Activated CD4-positive, alpha-beta memory T cell treated with anti-CD3 and anti-CD28 coated beads, Interleukin-2, amount 10 ng/mL, durations not matched to agents 7 days and 5 days (primary cell): ENCODE results near the gene CASR. TPM values are rescaled to one million over a fixed set of nuclear protein-coding genes. Genes with fewer than 3 reads are reported as not detected.
A peak's percentile ranks its signal among the peaks of the same experiment; 100 is the strongest.

ENCODE experiments used
- CTCF ChIA-PET: fragments of 350-600 bp; sonication (Branson Sonifier 250); formaldehyde crosslinking; loops from one replicate; lab custom pipeline; 2021; ENCODE audit warnings: antibody characterized with exemption, inconsistent platforms; lab: Charles Lee
- POLR2A ChIA-PET: fragments of 350-600 bp; sonication (Branson Sonifier 250); formaldehyde crosslinking; loops from one replicate; lab custom pipeline; 2021; ENCODE audit warnings: antibody characterized with exemption; lab: Charles Lee
- DNase-seq: peaks from one replicate; pipeline ENCODE4 v3.0.0-alpha.2; 2020
- H3K27ac Mint-ChIP-seq: one replicate; pipeline ENCODE4 v1.8.0; 2021; ENCODE audit warnings: mild to moderate bottlenecking, mixed read lengths
- H3K27me3 Mint-ChIP-seq: one replicate; pipeline ENCODE4 v1.8.0; 2021; ENCODE audit warnings: mixed read lengths
- H3K36me3 Mint-ChIP-seq: one replicate; pipeline ENCODE4 v1.8.0; 2021; ENCODE audit warnings: low read depth, mixed read lengths
- H3K4me1 Mint-ChIP-seq: one replicate; pipeline ENCODE4 v1.8.0; 2021; ENCODE audit warnings: mixed read lengths
- H3K4me3 Mint-ChIP-seq: one replicate; pipeline ENCODE4 v1.8.0; 2021; ENCODE audit warnings: mild to moderate bottlenecking, mixed read lengths
- H3K9me3 Mint-ChIP-seq: one replicate; pipeline ENCODE4 v1.8.0; 2021; ENCODE audit warnings: mixed read lengths
- total RNA-seq, 2 experiments: library from RNA; stranded (reverse); gene quantifications; one replicate each; pipeline ENCODE4 v1.2.3, GENCODE V29; 2021

The CASR gene
- total RNA-seq, 2 experiments from 2014 or later, result 0.10 to 0.15 TPM

DNA sequence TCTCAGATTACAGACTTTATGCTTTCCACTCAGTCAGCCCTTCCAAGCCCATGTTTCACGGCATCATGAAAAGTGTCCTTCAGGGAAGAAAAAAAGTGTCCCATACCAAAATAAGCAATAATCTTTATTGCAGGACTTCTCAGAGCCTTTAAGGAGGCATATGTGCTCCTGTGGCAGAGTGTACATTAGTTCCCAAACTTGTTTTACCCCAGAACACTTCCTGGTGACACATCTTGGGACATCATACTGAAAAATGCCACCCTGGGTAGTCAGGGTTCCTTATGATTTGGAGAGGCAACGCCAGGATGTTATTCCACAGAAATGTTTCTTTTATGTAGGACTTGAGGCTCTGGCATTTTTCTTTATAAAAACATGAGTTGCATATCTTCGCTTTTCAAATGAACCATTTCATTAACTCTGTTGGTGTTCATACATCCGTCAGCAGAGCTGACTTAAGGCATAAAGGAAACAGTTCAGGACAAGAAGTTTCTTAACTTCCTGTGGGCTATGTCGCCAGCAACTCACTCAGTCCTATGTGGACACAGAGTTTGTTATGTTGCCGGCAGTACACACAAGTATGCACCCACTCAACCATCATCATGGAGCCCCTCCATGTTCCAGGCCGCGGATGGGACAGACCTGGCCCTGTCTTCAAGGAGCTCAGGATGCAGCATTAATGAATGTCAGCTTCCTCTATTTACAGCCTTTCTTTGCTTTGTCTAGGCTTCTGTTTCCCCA lies 63.8 kb downstream of the CASR start:
- peaks cover 25% of the 10 kb centered on the region for H3K4me1 Mint-ChIP-seq
- H3K36me3 Mint-ChIP-seq, result peaks cover 4% of the 10 kb centered on the region
- H3K27me3 Mint-ChIP-seq, result peaks cover 15% of the 10 kb centered on the region
- no peak overlapping the region for H3K4me3 Mint-ChIP-seq
- POLR2A ChIA-PET, result no interaction called here
- no peaks in the 10 kb centered on the region for H3K9me3 Mint-ChIP-seq
- DNase-seq, result no peak
- CTCF ChIA-PET, result interaction anchor here (1.2 to 1.7 kb wide), 4 partner anchors 8 to 146 kb away, joined by 3 to 11 read pairs (median 5); no protein-coding TSS in a partner anchor
- no peak overlapping the region for H3K27ac Mint-ChIP-seq

DNA sequence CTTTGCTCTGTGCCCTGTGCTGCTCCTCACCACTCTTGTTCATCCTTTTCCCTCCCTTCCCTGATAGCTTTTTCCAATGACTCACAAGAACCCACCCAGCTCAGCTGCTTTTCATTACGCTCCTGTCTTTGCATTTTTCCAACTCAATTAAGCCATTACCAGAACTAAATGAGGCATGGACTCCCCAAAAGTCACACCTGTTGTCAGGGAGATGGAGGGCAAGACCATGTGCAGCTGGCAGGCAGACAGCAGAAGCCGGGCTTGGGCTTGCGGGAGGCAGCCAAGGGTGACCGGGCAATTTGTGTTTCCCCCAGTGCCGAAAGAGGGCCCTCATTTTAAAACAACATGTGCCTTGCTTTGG lies 64.3 kb downstream of the CASR start:
- DNase-seq, result no peak
- CTCF ChIA-PET, result interaction anchor here (1.4 kb wide), 1 partner anchor 144 kb away, joined by 3 read pairs; no protein-coding TSS in a partner anchor

DNA sequence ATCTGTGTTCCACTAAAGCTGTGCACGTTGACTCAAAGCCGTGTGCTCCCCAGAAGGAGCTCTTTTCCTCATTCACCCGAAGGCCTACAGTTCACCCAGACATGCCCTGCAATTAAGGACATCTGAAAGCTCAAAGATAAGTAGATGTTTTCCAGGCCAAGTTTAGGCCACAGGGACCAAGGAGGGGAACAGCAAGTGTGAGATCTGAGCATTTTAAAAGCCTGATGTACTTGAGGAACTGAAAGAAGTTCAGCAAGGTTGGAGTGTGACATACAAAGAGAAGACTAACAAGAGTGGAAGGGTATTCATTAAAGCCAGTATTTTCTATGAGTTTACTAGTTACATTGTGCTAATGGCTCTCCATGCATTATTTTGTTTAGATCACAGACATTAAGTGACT lies 68.0 kb downstream of the CASR start:
- Mint-ChIP-seq H3K27ac (no peak overlapping the region), H3K9me3 (no peaks in the 10 kb centered on the region), H3K27me3 (no peaks in the 10 kb centered on the region), H3K36me3 (no peaks in the 10 kb centered on the region), H3K4me3 (no peak overlapping the region), H3K4me1 (peaks cover 27% of the 10 kb centered on the region)
- ChIA-PET CTCF (interaction anchor here (1.1 kb wide), 1 partner anchor 146 kb away, joined by 3 read pairs; no protein-coding TSS in a partner anchor), POLR2A (interaction anchor here (1.3 kb wide), 1 partner anchor 149 kb away, joined by 4 read pairs; no protein-coding TSS in a partner anchor)
- DNase-seq, result no peak

More for the DNA sequence above, 64.3 kb downstream of the CASR start:
- peaks cover 25% of the 10 kb centered on the region for H3K4me1 Mint-ChIP-seq
- H3K9me3 Mint-ChIP-seq, result no peaks in the 10 kb centered on the region
- H3K27ac Mint-ChIP-seq, result no peak overlapping the region
- H3K4me3 Mint-ChIP-seq, result no peak overlapping the region
- H3K27me3 Mint-ChIP-seq, result peaks cover 9% of the 10 kb centered on the region
- POLR2A ChIA-PET, result no interaction called here
- peaks cover under 1% of the 10 kb centered on the region for H3K36me3 Mint-ChIP-seq

DNA sequence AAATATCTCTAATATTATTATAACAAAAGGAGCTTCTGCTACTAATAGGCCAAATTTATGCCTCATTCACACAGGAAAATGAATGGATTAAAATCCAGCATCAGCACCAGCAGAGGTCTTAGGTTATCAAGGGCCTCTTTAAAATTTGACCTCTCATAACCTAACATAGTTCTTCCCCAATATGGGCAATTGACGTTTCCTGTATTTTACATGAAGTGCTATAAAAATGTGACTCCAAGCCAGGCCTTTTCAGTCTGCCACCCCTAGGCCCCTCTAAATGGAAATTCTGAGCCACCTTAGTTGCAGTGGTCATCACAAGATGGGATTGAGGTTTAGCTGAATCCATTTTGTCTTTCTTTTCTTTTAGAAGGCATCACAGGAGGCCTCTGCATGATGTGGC lies 70.1 kb downstream of the CASR start:
- DNase-seq, result no peak
- no peaks in the 10 kb centered on the region for H3K27me3 Mint-ChIP-seq
- no peak overlapping the region for H3K27ac Mint-ChIP-seq
- no peak overlapping the region for H3K4me3 Mint-ChIP-seq
- POLR2A ChIA-PET, result interaction anchor here (1.4 kb wide), 1 partner anchor 178 kb away, joined by 5 read pairs; no protein-coding TSS in a partner anchor
- peaks cover 20% of the 10 kb centered on the region for H3K4me1 Mint-ChIP-seq
- no peaks in the 10 kb centered on the region for H3K36me3 Mint-ChIP-seq
- H3K9me3 Mint-ChIP-seq, result no peaks in the 10 kb centered on the region
- CTCF ChIA-PET, result interaction anchor here (1.3 kb wide), 1 partner anchor 152 kb away, joined by 7 read pairs; no protein-coding TSS in a partner anchor

DNA sequence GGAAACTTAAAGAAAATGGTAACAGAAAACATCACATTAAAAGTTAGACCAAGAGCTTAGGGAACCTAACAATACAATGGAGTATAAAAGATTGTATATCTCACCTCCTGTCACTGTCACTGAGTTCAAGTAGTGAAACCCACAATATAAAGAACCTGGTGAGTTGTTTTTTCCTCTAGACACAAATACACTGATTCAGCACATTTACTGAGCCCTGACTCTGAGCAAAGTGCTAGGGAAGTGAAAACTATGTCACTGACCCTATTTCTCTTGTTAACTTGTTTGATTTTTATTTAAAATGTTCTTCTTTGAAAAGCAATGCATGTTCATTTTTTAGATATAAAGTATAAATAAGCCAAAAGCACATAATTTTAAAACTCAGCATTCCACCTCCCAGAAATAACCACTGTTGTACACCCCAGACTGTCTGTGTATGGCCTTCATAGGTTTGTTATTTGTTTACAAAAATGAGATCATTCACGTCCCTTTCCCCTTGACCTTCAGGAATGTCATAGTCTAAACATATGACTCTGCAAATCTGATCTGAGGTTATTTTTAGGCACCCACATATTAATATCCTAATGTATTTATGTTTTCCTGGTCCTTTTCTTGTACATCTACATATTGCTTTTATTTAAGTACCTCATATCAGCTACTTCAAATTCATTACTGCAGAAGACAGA lies 72.4 kb downstream of the CASR start:
- H3K36me3 Mint-ChIP-seq, result no peaks in the 10 kb centered on the region
- no peak for DNase-seq
- no peaks in the 10 kb centered on the region for H3K9me3 Mint-ChIP-seq
- CTCF ChIA-PET, result interaction anchor here (0.7 to 9.4 kb wide), 8 partner anchors 10 to 709 kb away, joined by 3 to 132 read pairs (median 4); partner anchors contain the start of gene FAM162A
- peaks cover 23% of the 10 kb centered on the region for H3K4me1 Mint-ChIP-seq
- no peak overlapping the region for H3K4me3 Mint-ChIP-seq
- POLR2A ChIA-PET, result interaction anchor here (1.0 to 1.3 kb wide), 4 partner anchors 10 to 180 kb away, joined by 3 to 7 read pairs (median 5); no protein-coding TSS in a partner anchor
- H3K27ac Mint-ChIP-seq, result peak overlapping the region; percentile 4
- H3K27me3 Mint-ChIP-seq, result no peaks in the 10 kb centered on the region

DNA sequence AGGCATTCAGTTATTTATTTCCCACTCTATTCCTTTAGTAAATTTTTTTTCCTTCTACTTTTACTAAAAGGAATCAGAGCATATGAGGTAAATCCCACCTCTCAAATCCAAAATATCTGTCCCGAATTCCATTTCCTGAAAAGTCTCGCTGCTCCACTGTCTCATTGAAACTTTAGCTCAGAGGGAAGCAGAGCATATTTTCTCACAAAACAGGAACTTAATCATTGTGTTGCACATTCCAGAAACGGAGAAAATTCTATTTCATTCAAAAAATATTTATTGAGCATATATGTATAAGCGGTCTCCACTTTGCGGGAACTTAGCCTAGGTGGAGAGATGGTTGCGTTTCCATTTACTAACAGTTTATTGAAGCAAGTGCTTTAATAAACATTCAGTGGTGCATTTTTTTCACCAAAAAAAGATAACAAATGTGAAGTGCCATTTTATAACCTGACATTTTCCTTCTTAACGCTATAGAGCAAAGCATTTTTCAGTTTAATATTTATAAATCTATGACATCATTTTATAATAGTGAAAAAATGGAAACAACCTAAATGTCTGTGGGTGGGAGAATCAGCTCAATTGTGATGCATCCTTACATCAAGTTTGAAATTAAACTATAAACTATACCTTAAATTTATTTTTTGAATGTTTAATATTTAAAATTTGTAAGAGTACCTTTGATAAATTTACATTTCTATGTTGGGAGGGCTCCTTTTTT lies 74.3 kb downstream of the CASR start:
- CTCF ChIA-PET, result interaction anchor here (0.7 to 9.4 kb wide), 11 partner anchors 13 to 711 kb away, joined by 3 to 132 read pairs (median 3); partner anchors contain the start of genes GOLGB1 and POLQ
- no peak for DNase-seq
- POLR2A ChIA-PET, result interaction anchor here (0.9 to 1.8 kb wide), 3 partner anchors 157 to 287 kb away, joined by 3 to 22 read pairs (median 3); no protein-coding TSS in a partner anchor
- no peak overlapping the region for H3K27ac Mint-ChIP-seq
- no peaks in the 10 kb centered on the region for H3K9me3 Mint-ChIP-seq
- H3K36me3 Mint-ChIP-seq, result no peaks in the 10 kb centered on the region
- no peak overlapping the region for H3K4me3 Mint-ChIP-seq
- peaks cover 23% of the 10 kb centered on the region for H3K4me1 Mint-ChIP-seq
- no peaks in the 10 kb centered on the region for H3K27me3 Mint-ChIP-seq

DNA sequence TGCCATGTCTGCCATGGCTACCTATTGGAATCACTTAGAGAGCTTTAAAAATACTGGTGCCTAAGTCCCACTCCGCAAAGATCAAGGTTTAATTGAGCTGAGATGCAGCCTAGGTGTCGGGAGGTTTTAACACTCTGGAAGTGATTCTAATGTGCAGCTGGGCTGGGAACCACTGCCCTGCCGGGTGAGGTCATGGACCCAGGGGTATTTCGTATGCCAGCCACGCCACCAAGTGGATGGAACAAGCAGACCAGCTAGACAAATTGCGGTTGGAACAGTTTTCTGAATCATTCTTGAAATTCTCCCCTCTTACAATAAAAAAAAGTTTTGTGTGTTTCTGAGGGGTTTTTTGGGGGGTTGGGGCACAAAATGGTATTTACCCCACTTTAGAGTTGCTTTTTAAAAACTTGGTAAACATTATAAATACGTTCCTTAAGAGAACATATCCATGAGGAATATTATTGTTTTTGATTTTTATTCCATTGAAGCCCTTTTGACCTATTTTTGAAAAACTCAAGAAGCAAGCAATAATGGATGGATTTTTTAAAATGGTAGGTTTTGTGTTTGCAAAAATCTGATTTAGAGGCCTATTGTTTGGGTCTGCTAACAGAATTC lies 75.4 kb downstream of the CASR start:
- no peak overlapping the region for H3K4me3 Mint-ChIP-seq
- no peak overlapping the region for H3K27ac Mint-ChIP-seq
- peaks cover 5% of the 10 kb centered on the region for H3K27me3 Mint-ChIP-seq
- no peaks in the 10 kb centered on the region for H3K36me3 Mint-ChIP-seq
- ChIA-PET POLR2A (interaction anchor here (0.6 to 1.8 kb wide), 3 partner anchors 158 to 181 kb away, joined by 3 to 22 read pairs (median 3); no protein-coding TSS in a partner anchor), CTCF (interaction anchor here (0.6 to 9.4 kb wide), 20 partner anchors 12 to 712 kb away, joined by 3 to 132 read pairs (median 3); partner anchors contain the start of genes FAM162A, GOLGB1 and POLQ)
- peaks cover 23% of the 10 kb centered on the region for H3K4me1 Mint-ChIP-seq
- no peaks in the 10 kb centered on the region for H3K9me3 Mint-ChIP-seq
- DNase-seq, result peak; percentile 78

DNA sequence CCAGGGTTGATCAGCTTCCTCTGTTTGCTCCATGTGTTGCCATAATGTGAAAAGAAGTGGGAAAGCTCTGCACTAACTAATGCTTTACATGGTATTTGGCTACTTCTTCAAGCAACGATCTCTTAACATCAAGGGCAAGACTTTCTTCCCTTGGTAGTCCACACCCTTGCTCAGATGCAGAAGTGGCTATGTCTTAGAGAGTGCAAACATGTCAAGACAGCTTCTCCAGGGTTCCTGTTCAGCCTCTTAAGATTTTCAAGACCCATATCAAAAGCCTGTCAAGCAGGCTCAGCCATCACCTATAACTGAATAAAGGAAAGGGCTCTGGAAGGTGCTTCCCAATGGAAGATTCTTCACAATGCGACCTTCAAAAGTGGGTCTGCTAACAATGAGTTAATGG lies 76.7 kb downstream of the CASR start:
- no peaks in the 10 kb centered on the region for H3K9me3 Mint-ChIP-seq
- H3K27ac Mint-ChIP-seq, result no peak overlapping the region
- no peak overlapping the region for H3K4me3 Mint-ChIP-seq
- CTCF ChIA-PET, result interaction anchor here (1.0 to 9.4 kb wide), 4 partner anchors 39 to 714 kb away, joined by 4 to 132 read pairs (median 7); no protein-coding TSS in a partner anchor
- peaks cover 19% of the 10 kb centered on the region for H3K4me1 Mint-ChIP-seq
- H3K27me3 Mint-ChIP-seq, result peaks cover 15% of the 10 kb centered on the region
- no peak for DNase-seq
- POLR2A ChIA-PET, result interaction anchor here (1.3 kb wide), 1 partner anchor 158 kb away, joined by 5 read pairs; no protein-coding TSS in a partner anchor
- no peaks in the 10 kb centered on the region for H3K36me3 Mint-ChIP-seq

DNA sequence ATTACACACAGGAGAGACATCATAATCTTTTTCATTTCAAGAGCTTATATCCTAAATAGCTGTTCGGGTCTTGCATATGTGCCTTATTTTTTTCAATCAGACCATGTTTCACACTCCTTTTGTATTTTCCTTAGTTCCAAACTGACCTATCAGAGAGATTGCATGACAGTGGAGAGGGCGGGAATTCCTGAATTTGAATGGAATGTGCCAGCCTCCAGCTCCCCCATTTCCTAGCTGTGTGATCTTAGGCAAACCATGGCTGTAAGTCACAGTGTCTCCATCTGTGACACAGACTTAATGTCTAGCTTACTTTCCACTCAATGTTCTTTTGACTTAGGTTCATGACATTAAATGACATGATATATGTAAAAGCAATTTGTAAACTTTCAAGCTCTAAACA lies 79.6 kb downstream of the CASR start:
- H3K4me3 Mint-ChIP-seq, result no peak overlapping the region
- H3K36me3 Mint-ChIP-seq, result no peaks in the 10 kb centered on the region
- CTCF ChIA-PET, result interaction anchor here (9.4 kb wide), 1 partner anchor 161 kb away, joined by 132 read pairs; no protein-coding TSS in a partner anchor
- H3K27me3 Mint-ChIP-seq, result peaks cover 21% of the 10 kb centered on the region
- H3K4me1 Mint-ChIP-seq, result peaks cover 6% of the 10 kb centered on the region
- DNase-seq, result no peak
- H3K27ac Mint-ChIP-seq, result no peak overlapping the region
- H3K9me3 Mint-ChIP-seq, result no peaks in the 10 kb centered on the region
- POLR2A ChIA-PET, result no interaction called here

DNA sequence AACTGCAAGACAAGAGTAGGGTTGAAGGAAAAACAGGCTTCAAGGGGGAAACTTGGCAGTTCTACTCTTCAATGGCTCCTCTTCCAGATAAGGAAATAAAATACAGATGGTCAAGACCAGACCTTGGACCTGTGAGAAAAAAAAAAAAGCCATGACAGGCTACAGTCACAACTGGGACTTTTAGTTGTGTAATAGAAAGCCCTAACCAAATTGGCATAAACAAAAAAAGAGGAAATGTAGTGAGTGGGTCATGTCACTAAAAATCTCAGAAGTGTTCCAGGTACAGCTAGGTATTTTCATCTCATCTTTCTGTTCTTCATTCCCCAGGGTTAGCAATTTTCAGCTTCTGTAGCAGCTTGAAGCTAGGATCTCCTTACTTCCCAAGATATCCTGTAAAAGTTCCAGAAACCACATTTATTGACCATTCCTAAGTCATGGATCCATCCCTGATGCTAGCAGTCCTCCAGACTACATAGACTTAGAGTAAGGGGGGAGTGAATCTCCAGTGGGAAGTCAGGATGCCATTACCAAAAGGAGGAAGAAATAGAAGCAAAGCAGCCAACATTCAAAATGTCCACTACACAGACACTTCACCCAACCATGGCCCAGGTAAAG lies 80.6 kb downstream of the CASR start:
- H3K27ac Mint-ChIP-seq, result no peak overlapping the region
- POLR2A ChIA-PET, result no interaction called here
- H3K27me3 Mint-ChIP-seq, result peaks cover 21% of the 10 kb centered on the region
- no peak for DNase-seq
- CTCF ChIA-PET, result interaction anchor here (9.4 kb wide), 1 partner anchor 162 kb away, joined by 132 read pairs; no protein-coding TSS in a partner anchor
- H3K9me3 Mint-ChIP-seq, result no peaks in the 10 kb centered on the region
- H3K36me3 Mint-ChIP-seq, result no peaks in the 10 kb centered on the region
- no peaks in the 10 kb centered on the region for H3K4me1 Mint-ChIP-seq
- H3K4me3 Mint-ChIP-seq, result no peak overlapping the region

DNA sequence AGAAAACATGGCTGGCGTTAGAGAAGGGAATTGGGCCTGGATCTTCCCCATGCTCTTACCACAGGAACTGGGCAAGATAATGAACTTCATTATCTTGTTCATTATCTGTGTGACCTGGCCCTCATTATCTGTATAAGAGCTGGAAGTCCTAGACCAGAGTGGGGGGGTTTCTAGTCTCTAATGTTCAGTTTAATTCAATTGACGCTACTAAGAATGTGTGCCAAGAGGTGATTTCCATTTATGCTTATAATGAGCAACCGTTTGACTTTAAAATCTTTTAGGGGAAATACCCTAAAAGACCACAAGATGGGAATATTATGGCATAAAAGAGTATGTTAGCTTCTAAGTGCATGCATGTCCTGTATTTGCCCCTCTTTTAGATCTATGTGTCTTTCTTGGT lies 82.5 kb downstream of the CASR start:
- Mint-ChIP-seq H3K36me3 (no peaks in the 10 kb centered on the region), H3K4me1 (peaks cover 3% of the 10 kb centered on the region), H3K9me3 (no peaks in the 10 kb centered on the region), H3K27me3 (peaks cover 21% of the 10 kb centered on the region), H3K27ac (no peak overlapping the region), H3K4me3 (no peak overlapping the region)
- DNase-seq, result no peak
- POLR2A ChIA-PET, result no interaction called here
- CTCF ChIA-PET, result interaction anchor here (1.0 kb wide), 1 partner anchor 165 kb away, joined by 3 read pairs; no protein-coding TSS in a partner anchor
